Body of pancreas (tissue), 4 donors: ENCODE measurements around the gene COL4A2.

Source experiments
- CTCF ChIP-seq, 7 experiments: fragments of 450-650 bp in 4 of 7; fragments of 200-600 bp in 3 of 7; sonication (generic) in 3 of 7; IDR thresholded peaks; one replicate each; pipeline ENCODE4 v1.5.1; 2016 to 2019; ENCODE audit warnings: antibody characterized with exemption in 7 of 7
- POLR2A ChIP-seq, 3 donors: fragments of 450-650 bp; IDR thresholded peaks; one replicate each; pipeline ENCODE4 v1.6.1; 2016; ENCODE audit warnings: antibody characterized with exemption in 3 of 3, mild to moderate bottlenecking in 2 of 3

DNA sequence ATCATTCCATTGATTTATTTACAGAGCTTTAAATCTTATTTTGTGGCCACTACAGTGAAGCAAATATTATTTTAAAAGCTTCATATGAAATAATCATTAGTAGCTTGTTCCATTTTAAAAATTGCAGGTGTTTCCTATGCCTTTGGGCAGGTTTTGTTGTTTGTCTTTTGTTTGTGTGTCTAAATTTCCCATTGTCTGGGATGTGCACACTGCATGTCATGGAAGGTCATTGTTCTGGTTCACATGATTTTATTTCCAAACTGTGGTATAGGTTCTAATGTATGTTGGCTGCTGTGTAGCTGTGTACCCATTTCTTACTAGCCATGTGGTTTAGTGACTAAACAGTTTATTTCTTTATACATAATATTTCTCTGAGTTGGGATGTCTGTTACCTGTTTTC is 65.6 kb downstream of the COL4A2 start:
- no peak for TF ChIP-seq CTCF (IDR thresholded peaks at IDR 0.05)
- TF ChIP-seq POLR2A (IDR thresholded peaks at IDR 0.05) = no peak
